NCI-H1417 treated with DMSO at 0.1 percent for 48 hours (cell line): ENCODE measurements around the gene CRYBA4.
A peak's percentile ranks its signal among the peaks of the same experiment; 100 is the strongest.

Source experiments
- DNase-seq: peaks from one replicate; lab custom pipeline; 2025; lab: John Stamatoyannopoulos, UW

The CRYBA4 gene

GRCh38 chr22:26629988-26630761 is 8.4 kb downstream of the CRYBA4 start:
- DNase-seq: no peak

DNA sequence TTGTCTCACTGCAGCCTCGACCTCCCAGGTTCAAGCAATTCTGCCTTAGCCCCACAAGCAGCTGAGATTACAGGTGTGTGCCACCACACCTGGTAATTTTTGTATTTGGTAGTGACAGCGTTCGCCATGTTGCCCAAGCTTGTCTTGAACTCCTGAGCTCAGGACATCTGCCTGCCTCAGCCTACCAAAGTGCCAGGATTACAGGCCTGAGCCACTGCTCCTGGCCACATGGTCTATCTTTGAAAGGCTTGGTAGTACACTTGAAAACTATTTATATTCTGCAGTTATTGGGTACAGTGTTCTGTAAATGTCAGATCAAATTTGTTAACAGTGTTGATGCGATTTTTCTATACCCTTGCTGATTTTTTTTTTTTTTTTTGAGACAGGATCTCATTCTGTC is 9.5 kb downstream of the CRYBA4 start:
- no peak for DNase-seq

DNA sequence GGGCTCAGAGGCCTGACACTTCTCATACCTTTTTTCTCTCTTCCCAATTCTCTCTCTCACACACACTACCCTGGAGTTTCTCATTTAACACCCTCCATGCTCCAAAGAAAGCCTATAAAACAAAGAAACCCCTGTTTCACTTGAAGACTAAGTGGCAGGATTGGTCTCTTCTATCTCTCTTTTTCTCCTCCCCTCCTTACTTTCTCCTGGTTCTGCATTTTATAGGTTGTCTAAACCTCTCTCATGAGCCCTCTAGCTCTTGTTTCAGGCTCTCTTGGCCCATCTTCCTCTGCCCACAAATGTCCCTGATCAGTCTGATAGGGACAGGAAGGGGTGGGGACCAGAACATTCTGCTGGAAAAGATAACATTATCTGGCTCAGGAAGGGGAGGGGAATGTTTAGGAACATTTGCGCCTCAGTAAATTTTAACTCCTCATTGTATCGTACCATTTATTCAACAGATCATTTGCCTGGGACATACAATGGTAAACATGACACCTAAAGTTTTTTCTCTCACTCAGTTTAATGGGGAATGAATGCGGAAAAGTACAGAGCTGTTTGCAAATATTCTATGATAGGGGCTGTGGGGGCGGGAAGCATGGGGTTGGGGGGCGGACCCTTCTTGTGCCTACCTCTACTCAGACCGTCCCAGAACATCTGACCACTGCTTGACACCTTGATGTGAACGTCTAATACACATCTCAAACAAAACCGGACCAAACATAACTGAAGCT is 10.8 kb downstream of the CRYBA4 start:
- DNase-seq: no peak

GRCh38 chr22:26634189-26634588 is 12.4 kb downstream of the CRYBA4 start:
- DNase-seq: no peak

GRCh38 chr22:26635117-26635516 is 13.4 kb downstream of the CRYBA4 start:
- no peak for DNase-seq

DNA sequence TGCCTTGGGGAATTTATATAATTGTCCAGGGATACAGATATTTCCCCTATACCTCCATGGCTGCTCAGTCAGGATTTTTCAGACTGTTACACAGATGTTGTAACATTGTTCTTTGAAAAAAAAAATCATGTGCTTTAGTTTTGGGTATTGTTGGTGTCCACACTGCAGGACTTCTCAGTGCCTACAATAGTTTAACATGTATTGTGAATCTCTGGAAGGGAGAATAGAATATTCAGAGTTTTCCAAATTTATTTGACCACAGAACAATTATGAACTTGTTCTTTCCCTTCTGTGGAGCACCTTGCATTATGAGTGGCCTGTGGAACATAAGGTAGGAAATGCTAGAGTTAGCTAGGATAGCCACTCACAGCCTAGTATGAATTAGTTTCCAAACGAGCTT is 14.5 kb downstream of the CRYBA4 start:
- DNase-seq: no peak

- DNase-seq: no peak
These were observed 21.0 kb downstream of the CRYBA4 start for GRCh38 chr22:26642465-26643417.

- no peak for DNase-seq
These were observed 21.8 kb downstream of the CRYBA4 start for GRCh38 chr22:26643418-26644100.

- no peak for DNase-seq
These were observed 24.4 kb downstream of the CRYBA4 start for GRCh38 chr22:26646158-26646557.

DNA sequence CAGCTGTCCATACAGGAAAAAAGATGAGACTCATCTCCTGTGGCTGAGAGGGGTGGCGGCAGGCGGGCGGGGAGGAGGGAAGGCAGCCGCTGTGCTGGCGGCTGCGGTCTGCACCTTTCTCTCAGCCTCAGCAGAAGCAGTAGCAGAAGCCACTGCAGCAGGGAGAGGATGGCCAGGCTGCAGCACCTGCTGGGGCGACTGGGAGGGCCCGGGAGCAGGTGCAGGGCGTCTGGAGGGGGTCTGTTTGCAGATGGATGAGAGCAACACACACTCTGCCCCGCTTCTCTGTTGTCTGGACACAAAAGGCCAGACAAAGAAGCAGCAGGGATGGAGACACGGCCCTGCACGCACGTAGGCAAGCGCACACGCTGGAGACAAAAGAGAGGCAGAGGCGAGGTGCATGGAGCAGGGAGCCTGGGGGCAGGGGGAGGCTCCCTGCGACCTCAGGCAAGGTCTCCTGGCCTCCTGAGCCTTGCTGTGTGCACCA is 26.3 kb downstream of the CRYBA4 start:
- peak; percentile 87 for DNase-seq

DNA sequence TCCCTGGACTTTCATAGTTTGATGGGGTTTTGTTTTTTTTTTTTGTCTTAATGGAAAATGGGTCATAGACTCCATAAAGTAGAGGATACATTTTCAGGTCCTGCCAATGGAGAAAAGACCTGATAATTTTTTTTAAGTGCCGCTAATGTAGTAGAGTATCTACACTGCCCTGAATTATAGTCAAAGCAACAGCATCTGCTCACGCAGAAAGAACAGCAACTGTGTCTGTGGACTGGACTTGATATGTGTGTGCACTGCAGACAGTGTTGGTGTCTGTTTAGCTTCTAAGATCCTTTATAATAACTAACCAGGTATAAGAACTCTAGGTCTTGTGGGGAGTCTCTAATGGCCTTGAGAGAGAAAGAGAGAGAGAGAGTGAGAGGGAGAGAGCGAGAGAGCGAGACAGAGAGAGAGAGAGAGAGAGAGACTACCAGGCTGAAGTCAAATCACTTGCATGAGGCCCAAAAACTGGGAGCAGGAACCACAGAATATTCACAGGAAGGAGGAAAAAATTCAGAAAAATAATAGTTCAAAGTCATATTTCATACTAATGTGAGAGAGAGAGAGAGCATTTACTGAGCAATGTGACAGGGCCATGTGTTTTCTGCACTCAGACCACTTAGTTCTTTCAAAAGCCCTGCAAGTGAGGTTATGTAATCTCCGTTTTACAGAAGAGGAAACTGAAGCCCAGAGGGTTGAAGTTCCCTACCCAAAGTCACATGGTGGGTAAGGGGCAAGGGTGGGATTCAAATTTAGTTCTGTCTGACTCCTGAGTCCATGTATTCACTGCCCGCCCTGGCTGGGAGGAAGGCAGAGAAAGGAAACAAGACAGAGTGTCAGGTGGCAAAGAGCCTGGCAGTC is 27.0 kb downstream of the CRYBA4 start:
- DNase-seq: no peak

- no peak for DNase-seq
These were observed 29.1 kb downstream of the CRYBA4 start for GRCh38 chr22:26650722-26651421.

GRCh38 chr22:26651815-26652214 is 30.1 kb downstream of the CRYBA4 start:
- DNase-seq: no peak

DNA sequence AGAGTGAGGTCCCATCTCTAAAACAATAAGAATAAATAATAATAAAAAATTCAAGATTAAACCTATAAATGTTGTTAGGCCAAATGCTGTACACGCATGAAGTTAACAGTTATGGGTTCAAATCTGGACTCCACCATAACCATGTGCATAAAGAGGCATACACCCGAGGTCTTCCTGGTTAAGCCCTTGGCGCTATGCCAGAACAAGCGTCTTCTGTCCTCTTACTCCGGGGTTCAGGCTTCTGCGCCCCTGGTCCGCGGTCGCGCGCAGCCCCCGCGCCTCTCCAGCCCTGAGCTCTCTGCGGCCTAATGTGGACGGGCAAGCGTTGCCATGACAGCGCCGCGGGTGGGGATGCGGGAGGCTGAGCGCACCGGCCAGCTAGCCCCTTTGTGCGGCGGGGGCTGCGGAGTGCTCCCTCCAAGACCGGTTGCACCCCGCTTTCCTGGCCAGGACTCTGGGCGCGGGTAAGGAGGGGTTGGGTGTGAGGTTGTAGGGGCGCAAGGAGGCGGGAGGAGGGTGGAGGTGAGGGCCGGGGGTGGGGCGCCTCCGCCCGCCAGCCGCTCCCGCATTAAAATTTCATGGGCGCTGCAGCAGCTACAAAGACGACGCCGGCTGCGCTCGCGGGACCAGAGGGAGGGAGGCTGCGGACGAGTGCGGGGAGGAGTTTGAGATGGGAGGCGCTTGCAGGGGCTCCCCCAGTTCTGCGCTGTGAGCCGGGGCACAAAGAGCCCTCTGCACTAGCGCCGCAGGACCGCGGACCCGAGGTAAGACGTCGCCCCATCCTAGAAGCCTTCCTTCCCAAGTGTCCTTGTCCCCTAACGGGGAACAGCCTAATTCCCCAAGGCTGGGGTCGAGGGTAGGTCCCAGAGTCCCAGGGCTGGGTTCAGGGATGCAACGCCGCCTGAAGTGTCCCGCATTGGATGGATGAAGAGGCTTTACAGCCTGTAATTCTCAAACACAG is 35.4 kb downstream of the CRYBA4 start, which contains the start of gene MIAT:
Gene MIAT (plus strand): TSS at position 698 of the 961 bp plus-strand sequence.
- DNase-seq: no peak

DNA sequence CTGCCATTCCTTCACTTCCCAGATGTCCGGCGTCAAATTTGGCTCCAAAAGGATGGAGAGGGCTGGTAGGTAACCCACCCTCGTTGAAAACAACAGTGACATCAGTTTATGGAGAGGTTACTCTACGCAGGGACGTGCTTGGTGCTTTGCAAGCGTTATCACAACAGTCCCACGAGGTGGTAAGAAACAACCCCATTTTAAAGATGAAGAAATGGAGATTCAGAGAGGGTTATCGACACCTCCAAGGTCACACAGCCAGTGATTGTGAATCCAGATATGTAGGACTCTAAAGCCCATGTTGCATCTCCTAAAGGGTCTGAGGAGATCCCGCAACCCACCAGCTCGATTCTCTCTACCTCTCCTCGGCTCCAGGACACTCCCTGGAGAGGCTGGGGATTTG is 36.4 kb downstream of the CRYBA4 start:
- DNase-seq: no peak

DNA sequence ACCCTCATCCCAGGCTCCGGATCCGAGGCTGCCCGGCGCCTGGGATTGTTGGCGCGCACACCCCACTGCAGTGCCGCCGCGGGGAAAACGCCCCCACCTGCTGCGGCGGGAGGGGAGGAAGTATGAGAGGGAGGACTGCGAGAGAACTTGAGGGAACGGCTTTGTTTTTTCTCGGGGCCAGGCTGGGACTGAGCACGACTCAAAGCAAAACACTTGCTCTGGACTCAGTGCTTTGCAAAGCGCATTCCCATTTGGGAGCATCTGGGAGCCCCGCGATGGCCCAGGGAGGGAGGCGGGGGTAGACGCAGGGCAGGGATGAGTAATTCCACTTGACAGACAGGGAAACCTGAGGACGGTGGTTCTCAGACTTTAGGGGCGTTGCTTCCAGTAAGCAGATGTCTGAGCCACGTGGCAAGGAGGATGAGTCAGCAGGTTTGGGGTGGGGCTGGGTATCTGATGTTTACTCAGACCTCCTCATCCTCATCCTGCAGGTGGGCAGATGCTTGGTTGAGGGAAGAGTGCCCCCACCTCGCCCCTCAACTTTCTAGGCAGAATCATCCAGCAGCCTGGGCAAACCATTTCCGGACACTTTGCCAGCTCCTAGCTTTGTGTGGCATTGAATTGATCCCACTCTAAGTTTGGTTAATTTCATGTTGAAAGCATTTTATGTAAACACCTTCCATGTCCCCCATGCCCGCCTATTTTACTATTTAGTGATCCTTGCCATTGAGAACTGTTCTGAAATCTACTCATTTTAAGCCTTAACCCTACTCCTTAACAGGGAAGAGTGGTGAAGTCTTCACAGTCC is 37.1 kb downstream of the CRYBA4 start:
- DNase-seq: no peak

- DNase-seq: no peak
These were observed 38.6 kb downstream of the CRYBA4 start for GRCh38 chr22:26660356-26660755.
